Measurements from ENCODE around the gene MCM3AP.
"Not testable (repeated sequence)": the region's sequence is repeated elsewhere in the genome, so short reads cannot be mapped to it uniquely, and the experiment has no call there.

The MCM3AP gene

DNA sequence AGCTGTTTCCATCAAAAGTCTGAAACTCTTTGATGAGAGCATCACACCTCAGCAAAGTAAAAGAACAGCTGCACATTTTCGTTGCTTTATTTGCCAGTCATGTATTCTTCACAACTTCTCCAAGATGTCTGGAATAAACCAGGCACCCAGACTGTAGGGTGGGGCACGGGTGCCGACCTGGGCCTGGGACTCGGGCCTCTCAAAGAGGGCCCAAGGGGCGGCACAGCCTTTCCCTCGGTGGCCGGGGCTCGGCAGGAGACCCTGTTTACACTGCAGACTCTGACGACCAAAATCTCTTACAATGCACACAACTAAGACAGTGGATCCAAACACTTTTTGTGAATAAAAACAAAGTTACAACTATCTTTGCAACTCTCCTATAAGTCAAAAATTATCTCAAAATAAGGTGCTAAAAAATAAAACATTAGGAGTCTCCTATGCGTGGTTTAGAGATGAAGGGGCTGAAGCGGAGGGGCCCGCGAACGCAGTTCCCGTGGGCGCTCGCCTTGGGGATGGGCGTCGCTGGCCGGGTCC lies 57.5 kb downstream of the MCM3AP start:
- in situ Hi-C loops (cut with HindIII; ENCODE audit: low sequenced_read_pairs), result no loop called here
- DNase-seq (ENCODE audit: low read depth, low spot score), result no peak
- TF ChIP-seq CTCF (IDR thresholded peaks at IDR 0.05; ENCODE audit: low read depth, low read length), result no peak
- H3K4me3 ChIP-seq (ENCODE audit: low read depth, low read length), result peak overlapping the region; percentile 84

DNA sequence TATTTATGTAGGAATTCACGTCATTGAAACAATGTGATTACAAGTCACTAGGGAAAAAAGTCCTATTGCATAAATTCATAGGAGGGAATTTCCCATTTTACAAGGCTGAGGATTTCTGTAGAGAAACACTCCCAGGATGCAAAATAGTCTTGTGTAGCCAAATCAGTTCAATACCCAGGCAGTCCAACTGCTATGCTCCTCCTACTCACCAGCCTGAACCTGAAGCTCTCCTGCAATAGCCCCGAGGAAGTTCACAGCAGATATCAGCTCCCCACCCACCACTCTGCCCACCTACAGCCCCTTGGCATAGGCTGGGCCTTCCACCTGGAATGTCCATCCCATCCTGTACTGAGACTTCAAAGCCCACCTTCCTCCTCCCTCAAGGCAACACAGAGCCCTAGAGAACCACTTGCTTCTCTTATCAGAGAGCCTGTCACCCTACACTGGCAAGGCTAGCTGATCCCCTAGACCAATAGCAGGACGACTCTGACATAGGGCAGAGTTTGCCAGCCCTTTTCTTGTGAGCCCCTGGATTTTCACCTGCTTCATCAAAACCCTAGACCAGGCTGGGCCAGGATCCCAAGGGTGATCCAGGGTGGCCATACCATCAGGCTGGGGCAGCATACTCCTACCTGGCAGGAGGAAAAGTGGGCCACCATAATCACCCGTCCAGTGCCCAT lies 58.4 kb downstream of the MCM3AP start:
- peak overlapping the region; percentile 84 for H3K4me3 ChIP-seq (ENCODE audit: low read depth, low read length)
- DNase-seq (ENCODE audit: low read depth, low spot score), result peak; percentile 21
- no peak for TF ChIP-seq CTCF (IDR thresholded peaks at IDR 0.05; ENCODE audit: low read depth, low read length)
- in situ Hi-C loops (cut with HindIII; ENCODE audit: low sequenced_read_pairs), result no loop called here

GRCh38 chr21:46226146-46226545 lies 59.3 kb downstream of the MCM3AP start:
- TF ChIP-seq CTCF (IDR thresholded peaks at IDR 0.05; ENCODE audit: low read depth, low read length), result no peak
- in situ Hi-C loops (cut with HindIII; ENCODE audit: low sequenced_read_pairs), result no loop called here
- no peak for DNase-seq (ENCODE audit: low read depth, low spot score)
- no peak overlapping the region for H3K4me3 ChIP-seq (ENCODE audit: low read depth, low read length)

DNA sequence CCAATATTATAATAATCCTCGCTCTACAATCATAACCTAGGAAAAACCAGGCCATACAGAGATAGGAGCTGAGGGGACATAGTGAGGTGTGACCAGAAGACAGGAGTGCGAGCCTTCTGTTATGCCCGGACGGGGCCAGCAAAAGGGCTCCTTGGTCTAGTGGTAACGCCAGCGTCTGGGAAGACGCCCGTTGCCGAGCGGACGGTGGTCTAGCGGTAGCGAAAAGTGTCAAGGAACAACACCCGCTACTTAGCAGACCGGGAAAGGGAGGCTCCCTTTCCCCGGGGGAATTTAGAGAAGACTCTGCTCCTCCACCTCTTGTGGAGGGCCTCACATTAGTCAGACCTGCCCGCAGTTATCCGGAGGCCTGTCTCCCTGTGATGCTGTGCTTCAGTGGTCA lies 61.8 kb downstream of the MCM3AP start:
- H3K4me3 ChIP-seq (ENCODE audit: low read depth, low read length); DNase-seq (ENCODE audit: low read depth, low spot score); in situ Hi-C loops (cut with HindIII; ENCODE audit: low sequenced_read_pairs): not testable (repeated sequence)

GRCh38 chr21:46223217-46223616 lies 62.2 kb downstream of the MCM3AP start:
- no peak for TF ChIP-seq CTCF (IDR thresholded peaks at IDR 0.05; ENCODE audit: low read depth, low read length)
- no peak overlapping the region for H3K4me3 ChIP-seq (ENCODE audit: low read depth, low read length)
- DNase-seq (ENCODE audit: low read depth, low spot score), result no peak
- in situ Hi-C loops (cut with HindIII; ENCODE audit: low sequenced_read_pairs), result no loop called here

GRCh38 chr21:46222436-46223116 lies 62.8 kb downstream of the MCM3AP start:
- DNase-seq (ENCODE audit: low read depth, low spot score), result no peak
- no peak for TF ChIP-seq CTCF (IDR thresholded peaks at IDR 0.05; ENCODE audit: low read depth, low read length)
- no peak overlapping the region for H3K4me3 ChIP-seq (ENCODE audit: low read depth, low read length)
- in situ Hi-C loops (cut with HindIII; ENCODE audit: low sequenced_read_pairs), result no loop called here

Data from astrocyte of the spinal cord (primary cell).